NOMO-1 treated with DMSO at 0.1 percent for 48 hours (cell line): ENCODE measurements around the gene RTL5.

Experiments used
- DNase-seq: peaks from one replicate; lab custom pipeline; 2025; ENCODE audit not compliant: unreplicated experiment; lab: John Stamatoyannopoulos, UW

RTL5 gene

DNA sequence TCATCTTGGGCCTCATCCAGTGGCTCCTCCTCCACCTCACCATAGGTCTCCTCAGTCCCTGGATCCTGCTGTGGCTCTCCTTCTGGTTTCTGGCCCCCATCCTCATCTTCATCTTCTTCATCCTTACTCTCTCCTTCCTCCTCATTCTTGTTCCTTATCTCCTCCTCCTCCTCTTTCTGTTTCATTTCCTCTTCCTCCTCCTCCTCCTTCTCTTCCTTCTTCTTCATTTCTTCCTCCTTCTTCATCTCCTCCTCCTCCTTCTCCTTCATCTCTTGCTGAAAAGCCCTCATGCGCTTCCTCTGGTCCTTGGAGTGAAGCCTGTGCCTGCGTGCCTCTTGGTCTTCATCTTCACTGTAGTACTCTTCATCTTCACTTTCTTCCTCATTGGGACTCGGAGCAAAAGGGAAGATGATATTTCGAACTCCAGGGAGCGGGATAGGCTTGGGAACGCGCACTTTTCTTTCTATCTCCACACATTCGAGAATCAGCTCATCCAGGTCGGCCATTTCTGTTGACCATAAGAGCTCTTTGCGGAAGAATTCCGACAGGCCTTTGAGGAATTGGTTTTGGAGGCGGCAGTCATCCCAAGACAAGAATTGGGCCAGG is 1.5 kb downstream of the RTL5 start:
- no peak for DNase-seq

DNA sequence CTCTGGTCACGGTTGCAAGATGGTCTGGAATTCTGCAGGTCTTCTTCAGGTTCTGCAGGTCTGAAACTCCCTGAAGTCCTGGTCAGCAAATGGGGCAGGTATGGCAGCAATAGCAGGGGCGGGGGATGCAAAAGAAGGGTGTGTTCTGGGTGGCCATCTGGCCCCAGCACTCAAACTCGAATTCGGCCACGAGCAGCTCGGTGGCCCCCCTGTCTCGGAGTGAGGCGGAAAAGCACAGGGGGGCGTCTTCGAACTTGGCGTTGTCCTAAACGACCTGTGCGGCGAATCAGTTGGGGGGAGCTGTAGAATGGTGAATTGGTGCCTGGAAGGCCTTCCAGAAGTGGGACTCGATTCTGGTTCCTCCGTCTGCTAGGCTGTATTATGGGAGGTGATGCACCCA is 2.1 kb downstream of the RTL5 start:
- no peak for DNase-seq

DNA sequence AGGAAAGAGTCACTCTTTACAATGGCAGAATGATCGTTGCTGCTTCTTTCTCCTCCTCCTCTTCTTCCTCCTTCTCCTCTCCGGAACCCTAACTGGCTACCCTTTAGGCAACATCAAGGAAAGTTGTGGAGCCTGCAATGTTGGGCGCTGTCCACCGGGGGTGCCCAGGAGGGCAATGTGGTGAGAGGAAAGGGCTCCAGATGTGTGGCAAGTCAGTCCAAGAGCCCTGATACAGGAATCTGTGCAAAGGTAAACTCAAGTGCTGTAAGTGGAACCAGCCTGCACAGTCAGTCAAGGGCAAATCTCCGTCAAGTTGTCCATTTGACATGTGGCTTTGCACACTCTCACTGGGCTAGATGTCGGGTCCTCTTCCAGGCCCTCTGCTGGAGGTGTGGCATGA is 2.8 kb downstream of the RTL5 start:
- no peak for DNase-seq

DNA sequence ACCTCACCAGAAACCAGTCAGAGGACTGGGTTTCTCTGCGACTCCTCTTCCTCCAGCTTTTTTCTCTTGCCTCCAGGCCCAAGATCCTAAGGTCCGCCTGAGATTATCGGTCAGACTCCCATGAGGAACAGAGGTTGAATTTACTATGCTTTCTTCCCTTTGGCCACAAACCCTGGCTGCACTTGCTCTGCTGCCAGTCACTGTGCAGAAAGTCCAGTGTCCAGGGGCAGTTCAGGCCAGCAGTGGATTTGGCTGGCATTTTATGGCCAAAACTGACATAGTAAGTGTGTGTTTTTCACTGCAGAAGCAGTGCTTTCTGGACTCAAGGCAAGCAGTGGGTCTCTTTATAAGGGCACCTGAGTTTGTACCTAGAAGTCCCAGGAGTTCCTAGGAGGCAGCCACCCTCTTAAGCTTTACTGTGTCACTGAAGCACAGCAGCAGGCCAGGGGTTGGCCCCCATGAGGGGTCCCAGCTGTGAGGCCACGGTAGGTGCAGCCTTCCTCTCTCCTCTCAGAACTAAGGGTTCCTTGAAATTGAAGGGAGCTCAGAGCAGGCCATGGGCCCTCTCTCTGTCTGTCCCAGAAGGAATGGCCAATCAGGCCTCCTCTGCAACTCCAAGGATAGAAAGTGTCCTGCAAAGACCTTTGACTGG is 3.4 kb downstream of the RTL5 start:
- no peak for DNase-seq

DNA sequence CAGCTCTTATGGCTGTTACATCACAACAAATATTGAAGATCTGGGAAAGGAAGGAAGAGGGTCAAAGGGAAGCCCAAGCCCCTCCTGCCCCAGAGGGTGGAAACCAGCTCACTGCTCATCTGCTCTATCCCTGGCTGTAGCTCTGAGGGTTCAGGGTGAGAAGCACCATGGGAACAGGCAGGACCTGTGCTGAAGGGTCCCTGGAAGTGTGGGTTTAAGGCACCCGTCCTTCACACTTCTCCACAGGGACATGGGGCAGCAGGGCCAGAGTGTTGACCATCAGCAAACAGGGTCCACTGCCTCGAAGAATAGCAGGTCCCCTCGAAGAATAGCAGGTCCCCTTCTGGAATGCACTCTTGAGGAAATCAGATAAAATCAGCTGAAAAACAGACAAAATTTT is 4.4 kb downstream of the RTL5 start:
- DNase-seq = no peak

DNA sequence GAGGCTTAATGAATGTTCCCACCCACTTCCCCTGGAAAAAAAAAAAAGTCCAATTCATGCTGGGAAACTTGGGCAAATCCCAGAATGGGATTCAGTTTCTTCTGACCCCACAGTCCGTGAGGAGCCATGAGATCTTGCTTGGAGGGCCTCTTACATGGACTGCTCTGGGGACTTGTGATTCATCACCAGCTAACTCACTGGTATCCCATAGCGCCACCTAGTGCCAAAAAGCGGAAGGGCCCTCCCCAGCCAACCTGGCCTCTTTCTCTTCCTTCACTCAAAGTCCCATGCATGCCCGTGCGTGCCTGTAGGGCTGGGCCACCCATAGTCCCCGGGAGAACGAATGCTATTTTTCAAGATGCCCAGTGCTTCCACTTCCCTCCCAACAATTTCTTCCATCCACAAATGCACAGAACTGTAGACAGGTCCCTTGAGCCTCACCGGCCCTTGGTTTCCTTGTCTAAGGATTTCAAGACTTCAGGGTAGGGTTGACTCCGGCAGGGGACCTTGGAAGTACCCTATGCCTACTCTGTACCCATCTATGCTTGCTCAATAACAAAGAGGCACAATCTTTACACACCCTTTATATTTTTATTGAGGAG is 5.1 kb downstream of the RTL5 start:
- peak; percentile 73 for DNase-seq

DNA sequence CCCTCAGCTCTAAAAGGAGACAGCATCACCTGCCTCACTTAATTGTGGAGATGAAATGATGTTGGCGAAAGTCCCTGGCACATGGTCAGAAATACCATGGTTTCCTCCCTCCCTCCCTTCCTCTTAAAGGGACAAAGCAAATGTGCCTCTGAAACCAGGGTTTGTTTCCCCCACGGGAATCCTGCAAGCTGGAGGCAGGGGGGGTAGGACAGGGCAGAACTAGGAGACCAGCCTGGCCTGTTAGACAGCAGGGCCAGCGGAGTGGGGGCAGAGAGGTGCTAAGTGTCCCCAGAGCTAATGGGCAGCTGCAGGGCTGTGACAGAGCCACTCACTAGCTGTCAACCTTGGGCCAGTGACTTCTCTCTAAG is 5.7 kb downstream of the RTL5 start:
- DNase-seq = no peak

DNA sequence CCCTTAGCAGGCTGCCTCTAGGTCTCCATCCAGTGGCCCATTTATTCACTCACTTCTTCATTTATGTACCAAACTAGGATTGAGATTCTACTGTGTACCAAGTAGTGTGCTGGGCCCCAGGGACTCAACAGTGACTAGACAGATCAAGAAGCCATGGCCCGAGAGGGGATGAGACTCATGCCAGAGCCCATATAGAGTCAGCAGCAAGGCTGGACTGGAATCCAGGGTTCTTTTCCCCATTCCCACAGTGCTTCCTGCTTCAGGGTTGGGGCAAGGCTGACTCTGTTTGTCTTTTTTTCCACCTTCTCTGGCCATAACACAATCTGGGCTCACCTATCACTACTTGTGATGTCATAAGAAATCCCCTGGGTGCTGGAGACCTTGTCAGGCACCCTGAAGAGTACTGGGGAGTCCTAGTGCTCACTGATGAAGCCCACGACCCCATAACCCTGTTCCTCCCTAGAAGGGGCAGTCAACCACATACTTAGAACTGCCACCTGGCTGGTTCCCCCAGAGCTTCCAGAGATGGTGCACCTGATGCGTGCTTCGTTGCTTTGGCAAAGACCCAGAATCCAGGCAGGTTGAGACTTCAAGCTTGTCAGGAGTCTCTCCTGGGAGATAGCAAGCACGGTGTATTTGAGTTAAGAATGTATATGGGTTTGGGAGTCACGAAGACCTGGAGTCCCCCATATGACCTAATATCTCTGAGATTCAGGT is 6.2 kb downstream of the RTL5 start:
- DNase-seq = no peak

DNA sequence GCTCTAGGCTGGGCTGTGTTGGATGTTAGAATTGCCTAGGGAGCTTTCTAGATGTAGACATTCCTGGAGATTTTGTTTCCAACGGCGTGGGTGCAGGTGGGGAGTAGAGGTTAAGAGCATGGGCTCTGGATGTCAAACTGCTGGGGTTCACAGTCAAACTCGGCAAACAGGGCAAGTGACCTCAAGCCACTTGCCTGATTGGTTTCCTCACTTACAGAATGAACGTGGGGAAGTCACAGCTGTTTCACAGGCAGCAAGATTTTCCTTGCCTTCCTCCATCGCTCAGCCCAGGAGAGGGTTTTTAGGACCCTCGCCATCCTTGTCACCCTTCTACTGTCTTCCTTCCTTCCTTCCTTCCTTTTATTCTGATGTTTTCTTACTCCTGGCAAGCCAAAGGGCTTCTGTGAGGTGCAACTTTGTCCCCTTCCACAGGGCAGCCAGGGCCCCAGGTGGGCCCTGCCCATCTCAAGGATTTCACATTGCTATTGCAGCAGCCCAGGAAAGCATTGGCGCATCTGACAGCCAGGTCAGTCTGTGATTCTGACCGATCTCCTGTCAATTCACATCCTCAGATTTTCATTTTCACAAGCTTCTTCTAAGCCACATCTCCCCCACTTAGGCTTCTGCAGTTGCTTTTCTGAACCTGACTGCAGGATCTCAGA is 7.0 kb downstream of the RTL5 start:
- DNase-seq = no peak

DNA sequence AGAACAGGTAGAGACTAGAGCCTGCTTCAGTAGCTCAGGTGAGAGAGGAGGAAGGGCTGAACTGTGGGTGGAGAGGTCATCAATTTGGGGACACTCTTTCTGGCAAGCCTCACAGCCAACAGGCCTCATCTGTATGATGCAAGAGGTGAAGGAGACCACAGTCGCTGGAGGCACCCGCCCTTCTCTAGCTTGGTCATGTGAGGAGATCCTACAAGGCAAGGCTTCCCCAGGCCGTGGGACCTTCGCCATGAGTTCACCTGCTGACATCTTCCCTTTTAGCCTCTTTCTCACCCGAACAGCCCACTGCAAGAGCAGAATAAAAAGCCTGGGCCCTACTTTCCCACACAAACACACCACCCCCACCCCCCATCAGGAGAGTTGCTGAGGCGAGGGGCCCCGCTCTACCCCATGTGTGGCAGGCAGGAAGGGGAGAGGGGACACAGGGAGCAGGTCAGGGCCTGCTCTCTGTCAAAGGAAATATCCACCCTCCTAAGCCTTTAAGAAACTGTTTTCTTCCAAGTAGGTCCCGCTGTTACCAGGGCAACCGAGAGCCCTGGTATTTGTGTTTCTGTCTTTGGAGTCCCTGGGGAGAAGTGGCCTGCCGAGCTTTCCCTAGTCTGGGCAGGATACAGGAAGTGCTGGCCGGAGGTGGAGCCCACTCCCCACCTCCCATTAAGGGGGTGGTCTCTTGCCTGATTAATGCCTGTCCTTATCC is 8.1 kb downstream of the RTL5 start:
- DNase-seq = peak; percentile 51

DNA sequence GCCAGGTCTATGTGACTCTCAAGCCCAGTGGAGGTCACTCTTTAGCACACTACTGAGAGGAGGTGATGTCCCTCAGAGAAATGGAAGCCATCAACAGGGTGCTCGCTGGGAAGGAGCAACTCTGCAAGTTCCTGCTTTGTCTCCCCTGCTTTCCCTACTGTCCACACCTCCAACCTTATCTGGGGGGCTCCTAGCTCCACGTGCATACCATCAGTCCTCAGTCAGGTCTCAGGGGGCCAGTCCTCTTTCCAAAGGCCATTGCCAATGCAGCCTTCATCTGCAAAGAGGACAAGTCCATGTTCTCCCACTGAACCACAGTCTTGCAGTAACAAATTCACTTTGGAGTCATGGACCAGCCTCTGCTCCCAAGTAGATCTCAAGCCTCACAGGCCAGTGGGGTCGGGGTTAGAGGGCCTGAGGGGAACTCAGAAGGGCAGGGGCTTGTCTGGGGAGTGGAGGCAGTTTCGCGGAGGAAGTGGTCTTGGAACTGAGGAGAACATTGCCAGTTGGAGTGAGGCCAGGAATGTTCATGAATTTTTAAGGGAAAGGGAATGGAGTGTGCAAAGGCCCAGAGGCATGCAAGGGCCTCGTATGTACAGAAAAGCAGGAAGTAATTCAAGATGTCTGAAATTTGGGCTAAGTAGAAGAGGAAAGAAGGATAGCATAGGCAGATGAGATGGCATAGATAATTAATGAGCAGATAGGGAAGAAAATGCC is 8.9 kb downstream of the RTL5 start:
- DNase-seq = no peak

DNA sequence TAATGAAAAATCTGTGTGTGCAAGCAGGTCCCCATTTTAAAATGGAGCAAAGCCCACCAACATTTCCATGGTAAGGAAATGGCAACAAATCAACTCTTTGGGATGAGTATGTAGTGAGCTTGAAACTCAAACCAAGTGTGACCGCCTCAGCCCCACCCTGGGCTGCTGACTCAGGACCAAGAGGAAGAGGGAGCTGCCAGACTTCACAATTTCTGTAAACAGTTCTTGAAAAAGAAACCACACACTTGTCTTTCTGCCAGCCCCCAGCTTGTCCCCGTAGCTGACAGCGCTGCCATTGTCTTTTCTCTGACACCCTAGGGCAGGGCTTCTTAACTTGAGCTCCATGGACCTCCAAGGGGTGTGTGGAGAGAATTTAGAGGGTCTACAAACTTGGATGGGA is 10.3 kb downstream of the RTL5 start:
- peak; percentile 69 for DNase-seq

DNA sequence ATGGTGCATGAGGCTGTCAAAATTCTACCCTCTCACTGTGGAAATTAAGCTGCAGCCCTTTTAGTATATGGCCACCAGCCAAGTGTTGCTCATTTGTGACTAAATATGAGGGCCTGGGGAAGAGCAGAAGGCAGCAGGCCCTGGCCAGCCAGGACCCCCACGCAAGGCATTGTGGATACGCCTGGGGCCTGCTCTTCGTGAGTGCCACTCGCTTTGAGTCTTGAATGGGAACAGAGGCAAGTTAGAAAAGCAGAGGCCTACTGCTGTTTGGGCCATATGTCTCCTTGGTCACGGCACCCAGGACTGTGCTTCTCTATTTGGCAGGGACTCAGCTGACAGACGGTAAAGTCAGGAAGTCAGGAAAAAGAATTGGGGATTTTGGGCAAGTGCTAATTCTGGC is 10.9 kb downstream of the RTL5 start:
- DNase-seq = no peak

DNA sequence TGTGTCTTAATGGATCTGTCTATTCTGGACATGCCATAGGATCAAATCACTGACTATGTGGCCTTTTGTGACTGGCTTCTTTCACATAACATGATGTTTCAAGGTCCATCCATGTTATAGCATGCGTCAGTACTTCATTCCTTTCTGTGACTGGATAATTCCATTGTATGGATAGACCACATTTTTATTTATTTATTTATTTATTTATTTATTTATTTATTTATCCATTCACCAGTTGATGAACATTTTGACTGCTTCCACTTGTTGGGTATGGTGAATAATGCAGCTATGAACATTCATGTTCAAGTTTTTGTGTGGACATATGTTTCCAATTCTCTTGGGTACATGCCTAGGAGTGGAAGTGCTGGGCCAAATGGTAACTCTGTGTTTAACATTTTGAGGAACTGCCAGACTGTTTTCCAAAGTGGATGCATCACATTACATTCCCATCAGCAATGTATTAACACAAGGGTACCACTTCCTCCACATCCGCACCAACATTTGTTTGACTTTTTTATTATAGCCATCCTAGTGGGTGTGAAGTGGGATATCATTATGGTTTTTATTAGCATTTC is 14.0 kb downstream of the RTL5 start:
- DNase-seq = no peak

DNA sequence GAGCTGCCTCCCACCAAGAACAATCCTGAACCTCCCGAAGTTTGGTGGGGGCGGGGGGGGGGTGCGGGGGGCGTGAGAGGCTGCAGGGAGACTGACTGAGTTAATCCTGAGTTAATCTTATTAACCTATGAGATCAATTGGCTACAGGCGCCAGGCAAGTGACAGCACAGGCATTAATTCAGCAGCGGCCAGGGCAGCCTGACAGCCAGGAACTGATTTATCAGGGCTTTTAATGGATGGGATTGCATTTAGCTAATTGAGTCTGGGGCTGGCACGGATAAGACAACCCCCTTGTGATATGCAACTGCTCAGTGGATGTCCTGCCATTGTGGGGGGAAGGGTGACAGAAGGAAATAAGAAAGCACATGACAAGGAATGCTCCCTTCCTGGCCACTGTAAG is 16.3 kb downstream of the RTL5 start:
- no peak for DNase-seq

DNA sequence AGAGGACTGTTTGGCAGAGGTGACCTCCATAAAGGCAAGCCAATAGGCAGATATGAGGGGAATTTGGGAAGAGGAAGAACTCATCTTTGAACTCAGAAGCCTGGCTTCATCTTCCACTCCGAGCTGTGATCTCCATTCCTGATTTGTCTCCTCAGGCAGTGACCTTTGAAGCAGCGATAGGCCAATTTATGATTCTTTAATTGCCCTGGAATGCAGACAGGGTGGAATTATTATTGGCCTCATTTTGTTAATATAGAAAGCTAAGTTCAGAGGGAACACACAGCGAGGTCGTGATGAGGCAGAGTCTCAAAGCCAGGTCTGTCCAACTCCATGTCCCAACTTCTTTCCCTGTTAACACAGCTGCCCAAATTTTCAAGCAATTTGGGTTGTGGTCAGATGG is 16.9 kb downstream of the RTL5 start:
- no peak for DNase-seq

DNA sequence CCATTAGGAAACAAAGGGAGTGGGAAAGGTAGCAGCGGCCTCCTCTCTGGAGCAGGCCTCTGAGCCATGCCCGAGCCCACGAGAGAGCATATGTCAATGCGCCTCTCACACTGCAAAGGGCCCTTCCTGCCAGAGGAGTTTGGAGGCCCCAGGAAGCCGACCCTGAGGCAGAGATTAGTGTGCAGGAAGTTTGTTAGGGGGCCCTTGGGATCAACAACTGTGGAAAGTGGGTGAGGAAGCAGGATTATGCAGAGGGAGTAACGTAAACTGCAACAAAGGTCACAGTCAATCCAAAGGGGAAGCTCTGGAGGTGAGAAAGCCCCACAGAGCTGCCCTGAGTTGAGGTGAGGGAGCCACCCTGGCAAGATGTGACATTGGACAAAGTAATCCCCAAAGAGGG is 17.4 kb downstream of the RTL5 start:
- no peak for DNase-seq

DNA sequence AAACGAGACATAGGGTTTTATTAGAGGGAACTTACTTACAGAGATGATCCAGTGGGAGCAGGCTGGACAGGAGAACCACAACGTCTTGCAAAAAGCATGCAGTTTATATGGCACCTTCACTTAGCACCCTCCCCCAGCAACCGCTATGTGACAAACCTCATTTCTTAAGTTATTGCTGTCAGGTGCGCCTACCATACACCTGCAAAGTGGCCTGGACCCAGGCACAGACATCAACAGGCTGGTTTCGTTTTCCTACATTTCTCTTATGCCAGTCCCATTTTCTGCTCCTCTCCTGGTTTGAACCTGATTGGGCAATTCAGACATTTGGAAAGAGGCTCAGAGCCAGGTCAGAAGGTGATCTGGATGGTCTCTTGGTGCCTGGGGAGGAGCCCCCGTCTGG is 18.3 kb downstream of the RTL5 start:
- DNase-seq = no peak

DNA sequence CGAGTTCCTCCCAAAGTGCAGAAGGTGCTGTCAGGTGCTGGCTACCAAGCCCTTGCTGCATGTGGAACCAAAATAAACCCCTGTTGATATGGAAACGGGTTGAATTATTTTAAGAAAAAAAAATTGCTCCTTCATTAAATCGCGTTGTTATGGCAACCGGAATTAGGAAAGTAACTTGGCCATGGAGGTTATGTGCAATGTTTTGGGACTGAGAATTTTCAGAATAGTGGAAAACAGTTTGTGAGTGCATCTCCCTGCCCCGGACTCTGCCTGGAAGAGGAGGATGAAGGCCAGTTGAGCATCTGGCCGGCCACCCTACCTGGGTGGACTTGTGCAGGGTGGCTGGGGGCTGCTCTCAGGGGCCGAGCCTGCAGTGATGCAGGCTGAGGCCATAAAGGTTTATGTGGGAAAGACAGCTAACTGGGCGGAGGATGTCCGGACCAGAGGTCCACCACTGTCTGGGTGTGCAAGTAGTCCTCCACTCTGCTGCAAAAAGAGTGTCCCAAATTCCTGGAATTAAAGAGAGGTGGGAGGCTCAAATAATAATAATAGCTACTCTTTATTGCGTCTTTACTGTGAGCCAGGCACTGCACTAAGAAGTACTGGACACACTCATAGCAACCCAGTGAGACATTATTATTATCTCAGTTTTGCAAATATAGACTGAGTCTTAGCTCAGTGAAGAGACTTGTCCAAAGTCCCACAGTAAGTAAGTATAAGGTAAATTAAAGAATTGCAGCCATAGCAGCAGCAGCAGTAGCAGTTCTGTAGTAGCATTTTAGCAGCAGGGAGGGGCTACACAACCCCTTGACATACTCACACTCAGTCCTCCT is 20.6 kb downstream of the RTL5 start:
- no peak for DNase-seq
